ENCODE measurements around the gene KIF16B.

- TF ChIP-seq CTCF (IDR thresholded peaks at IDR 0.05; ENCODE audit: insufficient read depth, low read depth, low read length) (no peak), EZH2 (IDR thresholded peaks at IDR 0.05; ENCODE audit: insufficient read depth, low read length) (no peak)
Measured at GRCh38 chr20:16571333-16571732, 1.9 kb downstream of the KIF16B start.

Data from astrocyte (in vitro differentiated cells and primary cell).